GM10847 (cell line): Measurements from ENCODE around the gene BUB3.

Source experiments
- POLR2A ChIP-seq: IDR thresholded peaks from 2 replicates; pipeline ENCODE4 v1.6.1; 2011; ENCODE audit not compliant: insufficient read length; ENCODE audit errors: extremely low read depth

The BUB3 gene

DNA sequence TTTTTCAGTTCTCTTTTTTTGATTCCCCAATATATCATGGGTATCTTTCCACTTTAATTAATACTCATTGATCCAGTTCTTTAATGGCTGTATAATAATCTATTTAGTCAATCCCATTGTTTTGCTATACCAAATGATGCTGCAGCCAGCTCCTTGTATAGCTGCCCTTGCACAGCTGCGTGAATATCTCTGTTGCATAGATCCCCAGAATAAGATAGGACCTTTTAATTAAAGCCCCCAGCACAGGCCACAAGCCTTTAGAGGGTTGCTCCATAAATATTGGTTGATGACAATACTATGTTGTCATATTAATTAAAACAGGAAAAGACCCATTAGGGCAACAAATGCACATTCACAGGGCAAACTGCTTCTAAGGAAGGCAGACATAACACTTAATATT, 57.9 kb downstream of the BUB3 start:
- TF ChIP-seq POLR2A: no peak

DNA sequence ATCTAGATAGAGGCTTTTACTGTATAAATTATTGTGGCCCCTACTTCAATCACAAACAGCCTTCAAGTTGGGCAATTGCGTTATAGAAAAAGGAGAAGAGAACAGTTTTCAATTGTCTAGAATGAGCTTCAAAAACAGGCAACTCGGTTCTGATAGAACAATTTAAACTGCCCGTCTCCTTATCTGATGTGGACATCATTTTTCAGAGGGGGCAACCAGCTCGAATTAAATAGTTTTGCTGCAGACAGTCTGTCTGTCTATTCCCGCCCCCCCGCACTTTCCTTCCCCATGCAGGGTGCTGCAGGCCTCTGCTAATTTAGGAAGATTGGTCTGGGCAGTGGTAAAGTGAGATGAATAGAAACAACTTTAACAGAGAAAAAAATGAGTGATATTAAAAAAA, 58.4 kb downstream of the BUB3 start:
- TF ChIP-seq POLR2A: no peak

DNA sequence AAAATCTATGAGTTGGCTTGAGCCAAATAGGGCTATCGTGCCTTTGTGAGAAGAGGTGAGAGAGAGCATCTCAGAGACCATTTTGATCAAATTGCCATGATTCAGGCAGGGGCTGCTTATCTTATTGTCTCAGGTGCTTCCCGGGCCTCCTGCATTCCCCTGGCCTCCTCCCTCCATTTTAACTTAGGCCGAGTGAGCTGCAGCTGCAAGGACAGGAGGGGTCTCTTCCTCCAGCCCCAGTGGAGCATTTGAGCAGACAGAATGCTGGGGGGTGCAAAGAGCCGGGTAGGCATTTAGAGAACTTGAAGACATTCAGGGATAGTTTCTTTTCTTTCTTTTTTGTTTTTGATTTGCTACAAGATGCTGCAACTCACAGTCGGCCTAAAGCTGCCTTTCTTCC, 59.0 kb downstream of the BUB3 start:
- TF ChIP-seq POLR2A: no peak
